HEK293 (cell line): ENCODE data around the gene CACNA2D3.

Experiments
- CTCF ChIA-PET: fragments of 350-600 bp; formaldehyde crosslinking; extraction: SDS; loops from one replicate; lab custom pipeline; 2021; ENCODE audit warnings: antibody characterized with exemption; lab: Yijun Ruan, JAX
- POLR2A ChIA-PET: fragments of 300-600 bp; formaldehyde crosslinking; extraction: SDS; loops from one replicate; lab custom pipeline; 2020; ENCODE audit warnings: antibody characterized with exemption, inconsistent platforms; lab: Yijun Ruan, JAX
- H3K27ac ChIP-seq: fragments of 200-500 bp; sonication (Bioruptor generic); 2 replicates; pipeline ENCODE4 v1.5.1; 2014; ENCODE audit warnings: low read depth, low read length, control low read depth, inconsistent platforms; ENCODE audit errors: extremely low read depth
- H3K36me3 ChIP-seq, 2 experiments: fragments of 200-500 bp in 1 of 2; sonication (Bioruptor generic) in 1 of 2; 1 replicate in 1 of 2; 2 replicates in 1 of 2; pipeline ENCODE4 v1.5.1; 2014 to 2017; ENCODE audit warnings: inconsistent platforms in 2 of 2, low read length in 2 of 2; ENCODE audit not compliant: control insufficient read depth in 2 of 2, insufficient read depth in 1 of 2
- H3K4me1 ChIP-seq: fragments of 200-500 bp; sonication (Bioruptor generic); 2 replicates; pipeline ENCODE4 v1.5.1; 2014; ENCODE audit warnings: mild to moderate bottlenecking, low read length, inconsistent platforms; ENCODE audit not compliant: control insufficient read depth, insufficient read depth
- H3K4me3 ChIP-seq: 2 replicates; pipeline ENCODE4 v1.5.1; 2011; ENCODE audit warnings: low read depth, mild to moderate bottlenecking, control low read depth, low read length, moderate library complexity
- H3K9me3 ChIP-seq: fragments of 200-500 bp; sonication (Bioruptor generic); 2 replicates; pipeline ENCODE4 v1.5.1; 2014; ENCODE audit warnings: low read depth, low read length, inconsistent platforms; ENCODE audit not compliant: control insufficient read depth, insufficient read depth
- PBX3 ChIP-seq: sonication (generic); formaldehyde crosslinking; IDR thresholded peaks from 2 replicates; pipeline ENCODE4 v1.8.1; 2022; ENCODE audit warnings: mild to moderate bottlenecking, moderate library complexity, missing genetic modification reagents
- PRDM10 ChIP-seq: fragments of 450-650 bp; formaldehyde crosslinking; IDR thresholded peaks from 2 replicates; pipeline ENCODE4 v1.5.1; 2016; ENCODE audit warnings: missing biosample characterization, missing genetic modification characterization
- SP3 ChIP-seq: fragments of 450-650 bp; formaldehyde crosslinking; IDR thresholded peaks from 2 replicates; pipeline ENCODE4 v1.5.1; 2016; ENCODE audit warnings: missing biosample characterization, missing genetic modification characterization
- TRIM28 ChIP-seq: IDR thresholded peaks from 2 replicates; pipeline ENCODE4 v1.6.1; 2011; ENCODE audit warnings: low read length, control low read depth, borderline replicate concordance
- WT1 ChIP-seq: fragments of 450-650 bp; formaldehyde crosslinking; IDR thresholded peaks from 2 replicates; pipeline ENCODE4 v1.5.1; 2016; ENCODE audit warnings: missing biosample characterization, missing genetic modification characterization
- ZBTB17 ChIP-seq: fragments of 450-650 bp; formaldehyde crosslinking; IDR thresholded peaks from 2 replicates; pipeline ENCODE4 v1.5.1; 2016; ENCODE audit warnings: missing biosample characterization, missing genetic modification characterization
- ZIC2 ChIP-seq: fragments of 450-650 bp; formaldehyde crosslinking; IDR thresholded peaks from 2 replicates; pipeline ENCODE4 v1.5.1; 2016; ENCODE audit warnings: missing biosample characterization, missing genetic modification characterization
- ZNF169 ChIP-seq: fragments of 450-650 bp; formaldehyde crosslinking; IDR thresholded peaks from 2 replicates; pipeline ENCODE4 v1.5.1; 2016; ENCODE audit warnings: missing biosample characterization, missing genetic modification characterization
- ZNF19 ChIP-seq: fragments of 450-650 bp; formaldehyde crosslinking; IDR thresholded peaks from 2 replicates; pipeline ENCODE4; 2016; ENCODE audit warnings: missing biosample characterization, missing genetic modification characterization, low read depth
- ZNF223 ChIP-seq: fragments of 450-650 bp; formaldehyde crosslinking; IDR thresholded peaks from 2 replicates; pipeline ENCODE4 v1.5.1; 2016; ENCODE audit warnings: missing biosample characterization, missing genetic modification characterization
- ZNF239 ChIP-seq: fragments of 450-650 bp; formaldehyde crosslinking; IDR thresholded peaks from 2 replicates; pipeline ENCODE4 v1.5.1; 2016; ENCODE audit warnings: missing biosample characterization, missing genetic modification characterization
- ZNF335 ChIP-seq: fragments of 450-650 bp; formaldehyde crosslinking; conservative IDR thresholded peaks from 2 replicates; pipeline ENCODE4 v1.5.1; 2016; ENCODE audit warnings: missing biosample characterization, missing genetic modification characterization
- ZNF350 ChIP-seq: fragments of 450-650 bp; formaldehyde crosslinking; IDR thresholded peaks from 2 replicates; pipeline ENCODE4 v1.5.0; 2017; ENCODE audit warnings: missing biosample characterization, mild to moderate bottlenecking, missing genetic modification characterization
- ZNF366 ChIP-seq: fragments of 450-650 bp; formaldehyde crosslinking; conservative IDR thresholded peaks from 2 replicates; pipeline ENCODE4 v1.5.1; 2016; ENCODE audit warnings: missing biosample characterization, missing genetic modification characterization
- ZNF426 ChIP-seq: fragments of 450-650 bp; formaldehyde crosslinking; IDR thresholded peaks from 2 replicates; pipeline ENCODE4 v1.5.1; 2017; ENCODE audit warnings: missing biosample characterization, missing genetic modification characterization, mild to moderate bottlenecking, inconsistent platforms, moderate library complexity
- ZNF555 ChIP-seq: fragments of 450-650 bp; formaldehyde crosslinking; conservative IDR thresholded peaks from 2 replicates; pipeline ENCODE4 v1.5.1; 2017; ENCODE audit warnings: missing biosample characterization, mild to moderate bottlenecking, missing genetic modification characterization, inconsistent platforms
- ZNF610 ChIP-seq: fragments of 450-650 bp; formaldehyde crosslinking; IDR thresholded peaks from 2 replicates; pipeline ENCODE4 v1.5.1; 2016; ENCODE audit warnings: missing biosample characterization, missing genetic modification characterization, borderline replicate concordance
- ZNF621 ChIP-seq: fragments of 450-650 bp; formaldehyde crosslinking; IDR thresholded peaks from 2 replicates; pipeline ENCODE4 v1.5.1; 2017; ENCODE audit warnings: missing biosample characterization, missing genetic modification characterization
- ZNF776 ChIP-seq: fragments of 450-650 bp; formaldehyde crosslinking; IDR thresholded peaks from 2 replicates; pipeline ENCODE4 v1.5.0; 2017; ENCODE audit warnings: missing biosample characterization, missing genetic modification characterization, borderline replicate concordance
- ZNF785 ChIP-seq: fragments of 450-650 bp; formaldehyde crosslinking; IDR thresholded peaks from 2 replicates; pipeline ENCODE4 v1.5.1; 2016; ENCODE audit warnings: missing biosample characterization, missing genetic modification characterization
- ZNF792 ChIP-seq: fragments of 450-650 bp; formaldehyde crosslinking; IDR thresholded peaks from 2 replicates; pipeline ENCODE4 v1.5.1; 2016; ENCODE audit warnings: missing biosample characterization, missing genetic modification characterization
- ZNF843 ChIP-seq: fragments of 450-650 bp; formaldehyde crosslinking; IDR thresholded peaks from 2 replicates; pipeline ENCODE4 v1.5.1; 2016; ENCODE audit warnings: missing biosample characterization, missing genetic modification characterization
- TF ChIP-seq, protein P1 (sequence below): fragments of 450-650 bp; formaldehyde crosslinking; IDR thresholded peaks from 2 replicates; pipeline ENCODE4 v1.5.1; 2016; ENCODE audit warnings: missing biosample characterization, missing genetic modification characterization
- TF ChIP-seq, protein P2 (sequence below): fragments of 450-650 bp; formaldehyde crosslinking; IDR thresholded peaks from 2 replicates; pipeline ENCODE4 v1.5.1; 2016; ENCODE audit warnings: missing biosample characterization, missing genetic modification characterization
- TF ChIP-seq, protein P3 (sequence below): fragments of 450-650 bp; formaldehyde crosslinking; IDR thresholded peaks from 2 replicates; pipeline ENCODE4 v1.5.1; 2016; ENCODE audit warnings: missing biosample characterization, missing genetic modification characterization

CACNA2D3 gene

GRCh38 chr3:54939557-54940300, 817.4 kb downstream of the CACNA2D3 start (continued):
- TF ChIP-seq ZNF621 (tag by site-specific recombination): no peak

- CTCF ChIA-PET: no interaction called here
- Histone ChIP-seq H3K4me1 (no peaks in the 10 kb centered on the region), H3K4me3 (no peak overlapping the region), H3K36me3 (no peaks in the 10 kb centered on the region), H3K9me3 (no peaks in the 10 kb centered on the region), H3K27ac (no peak overlapping the region)
- TF ChIP-seq ZNF223 (tag by site-specific recombination): no peak
- TF ChIP-seq ZBTB17: no peak
- TF ChIP-seq, protein P1, sequence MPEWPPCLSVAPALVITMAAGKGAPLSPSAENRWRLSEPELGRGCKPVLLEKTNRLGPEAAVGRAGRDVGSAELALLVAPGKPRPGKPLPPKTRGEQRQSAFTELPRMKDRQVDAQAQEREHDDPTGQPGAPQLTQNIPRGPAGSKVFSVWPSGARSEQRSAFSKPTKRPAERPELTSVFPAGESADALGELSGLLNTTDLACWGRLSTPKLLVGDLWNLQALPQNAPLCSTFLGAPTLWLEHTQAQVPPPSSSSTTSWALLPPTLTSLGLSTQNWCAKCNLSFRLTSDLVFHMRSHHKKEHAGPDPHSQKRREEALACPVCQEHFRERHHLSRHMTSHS (tag by site-specific recombination): no peak
- TF ChIP-seq ZIC2 (tag by site-specific recombination): no peak
- TF ChIP-seq PBX3 (CRISPR knock-in tag): no peak
- no peak for TF ChIP-seq ZNF19 (tag by site-specific recombination)
- no peak for TF ChIP-seq ZNF169 (tag by site-specific recombination)
- TF ChIP-seq, protein P2, sequence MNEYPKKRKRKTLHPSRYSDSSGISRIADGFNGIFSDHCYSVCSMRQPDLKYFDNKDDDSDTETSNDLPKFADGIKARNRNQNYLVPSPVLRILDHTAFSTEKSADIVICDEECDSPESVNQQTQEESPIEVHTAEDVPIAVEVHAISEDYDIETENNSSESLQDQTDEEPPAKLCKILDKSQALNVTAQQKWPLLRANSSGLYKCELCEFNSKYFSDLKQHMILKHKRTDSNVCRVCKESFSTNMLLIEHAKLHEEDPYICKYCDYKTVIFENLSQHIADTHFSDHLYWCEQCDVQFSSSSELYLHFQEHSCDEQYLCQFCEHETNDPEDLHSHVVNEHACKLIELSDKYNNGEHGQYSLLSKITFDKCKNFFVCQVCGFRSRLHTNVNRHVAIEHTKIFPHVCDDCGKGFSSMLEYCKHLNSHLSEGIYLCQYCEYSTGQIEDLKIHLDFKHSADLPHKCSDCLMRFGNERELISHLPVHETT (tag by site-specific recombination): no peak
- TF ChIP-seq, protein P3, sequence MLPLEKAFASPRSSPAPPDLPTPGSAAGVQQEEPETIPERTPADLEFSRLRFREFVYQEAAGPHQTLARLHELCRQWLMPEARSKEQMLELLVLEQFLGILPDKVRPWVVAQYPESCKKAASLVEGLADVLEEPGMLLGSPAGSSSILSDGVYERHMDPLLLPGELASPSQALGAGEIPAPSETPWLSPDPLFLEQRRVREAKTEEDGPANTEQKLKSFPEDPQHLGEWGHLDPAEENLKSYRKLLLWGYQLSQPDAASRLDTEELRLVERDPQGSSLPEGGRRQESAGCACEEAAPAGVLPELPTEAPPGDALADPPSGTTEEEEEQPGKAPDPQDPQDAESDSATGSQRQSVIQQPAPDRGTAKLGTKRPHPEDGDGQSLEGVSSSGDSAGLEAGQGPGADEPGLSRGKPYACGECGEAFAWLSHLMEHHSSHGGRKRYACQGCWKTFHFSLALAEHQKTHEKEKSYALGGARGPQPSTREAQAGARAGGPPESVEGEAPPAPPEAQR (tag by site-specific recombination): no peak
- TF ChIP-seq ZNF350 (tag by site-specific recombination): no peak
- no peak for TF ChIP-seq SP3 (tag by site-specific recombination)
- no peak for TF ChIP-seq ZNF792 (tag by site-specific recombination)
- TF ChIP-seq ZNF555: no peak
- TF ChIP-seq TRIM28: no peak
- POLR2A ChIA-PET: no interaction called here
Measured at GRCh38 chr3:54940971-54941370, 818.6 kb downstream of the CACNA2D3 start.

- Histone ChIP-seq H3K4me1 (no peaks in the 10 kb centered on the region), H3K4me3 (no peak overlapping the region), H3K27ac (no peak overlapping the region), H3K36me3 (no peaks in the 10 kb centered on the region), H3K9me3 (no peaks in the 10 kb centered on the region)
- POLR2A ChIA-PET: no interaction called here
- CTCF ChIA-PET: no interaction called here
- TF ChIP-seq ZNF335 (tag by site-specific recombination): no peak
- TF ChIP-seq WT1 (tag by site-specific recombination): no peak
- TF ChIP-seq ZNF843 (tag by site-specific recombination): no peak
- no peak for TF ChIP-seq ZNF239 (tag by site-specific recombination)
- TF ChIP-seq ZNF776: no peak
- no peak for TF ChIP-seq ZNF785 (tag by site-specific recombination)
- TF ChIP-seq ZNF426 (tag by site-specific recombination): no peak
- no peak for TF ChIP-seq PRDM10 (tag by site-specific recombination)
- no peak for TF ChIP-seq ZNF610 (tag by site-specific recombination)
- TF ChIP-seq ZNF366: no peak
Measured at GRCh38 chr3:54941690-54942362, 819.5 kb downstream of the CACNA2D3 start.
